Activated CD4-positive, alpha-beta T cell treated with anti-CD3 and anti-CD28 coated beads, Interleukin-2, amount 50 U/mL, for 4 hours (primary cell): Measurements from ENCODE around the gene SRGAP2B.
"Not testable (repeated sequence)": the region's sequence is repeated elsewhere in the genome, so short reads cannot be mapped to it uniquely, and the experiment has no call there.

ENCODE experiments used
- DNase-seq, 2 experiments: peaks; one replicate each; pipeline ENCODE4 v3.0.0-alpha.2; 2020

Gene SRGAP2B

DNA sequence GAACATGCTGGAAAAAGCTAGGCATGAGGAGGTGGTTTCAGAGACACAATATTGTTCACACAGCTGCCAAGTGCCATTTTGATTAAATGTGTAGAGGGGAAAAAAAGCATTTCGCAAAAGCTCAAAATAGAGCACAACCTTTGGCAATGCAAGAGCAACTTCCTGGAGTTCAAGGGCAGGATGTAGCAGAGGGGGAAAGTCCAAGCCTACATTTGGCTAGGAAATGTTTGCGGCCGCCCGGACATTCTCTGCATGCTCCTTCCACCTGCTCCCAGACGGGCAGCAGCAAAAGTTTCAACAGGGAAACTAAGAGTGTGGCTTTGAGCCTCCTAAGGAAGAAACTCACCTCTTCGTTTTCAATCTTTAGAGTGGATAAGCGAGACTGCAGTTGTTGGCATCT lies 202.1 kb downstream of the SRGAP2B start:
- not testable (repeated sequence) for DNase-seq

DNA sequence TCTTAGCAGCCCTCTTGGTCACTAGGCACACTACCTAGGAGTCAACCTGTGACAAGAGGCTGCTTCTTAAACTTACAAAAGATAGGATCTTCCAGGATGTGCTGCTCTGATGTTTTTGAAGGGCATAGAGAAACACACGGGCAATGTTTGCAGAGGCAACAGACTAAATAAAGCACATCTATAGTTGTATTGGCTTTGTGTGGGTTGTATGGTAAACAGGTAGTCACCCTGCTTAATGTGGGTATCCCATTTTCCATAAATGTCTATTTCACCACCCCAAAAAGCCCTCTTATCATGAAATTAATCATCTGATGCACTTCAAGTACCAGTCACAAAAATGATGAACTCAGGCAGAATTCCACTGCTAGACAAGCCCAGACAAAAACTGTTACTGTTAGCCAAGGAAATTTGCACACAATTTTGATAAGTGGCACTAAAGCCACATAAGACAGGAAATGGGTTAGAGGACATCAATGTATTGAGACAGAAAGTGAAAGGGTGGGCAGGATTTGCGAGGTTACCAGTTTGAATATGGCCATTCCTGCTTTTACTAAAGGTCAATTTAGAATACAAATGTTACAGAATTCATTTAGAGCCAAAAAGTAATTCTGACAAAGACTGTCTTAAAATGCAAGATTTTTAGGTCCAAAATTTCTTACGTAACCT lies 205.5 kb downstream of the SRGAP2B start:
- DNase-seq: not testable (repeated sequence)

DNA sequence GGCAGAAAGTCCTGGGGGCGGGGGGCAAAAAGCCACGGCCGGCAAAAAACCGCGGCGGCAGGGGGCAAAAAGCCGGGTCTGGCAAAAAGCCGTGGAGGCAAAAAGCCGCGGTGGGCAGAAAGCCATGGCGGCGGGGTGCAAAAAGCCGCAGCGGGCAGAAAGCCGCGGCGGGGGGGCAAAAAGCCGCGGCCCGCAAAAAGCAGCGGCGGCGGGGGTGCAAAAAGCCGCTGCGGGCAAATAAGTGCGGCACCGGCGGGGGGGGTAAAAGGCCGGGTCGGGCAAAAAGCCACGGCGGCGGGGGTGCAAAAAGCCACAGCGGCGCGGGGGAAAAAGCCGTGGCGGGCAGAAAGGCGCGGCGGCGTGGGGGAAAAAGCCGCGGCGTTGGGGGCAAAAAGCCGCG lies 212.1 kb downstream of the SRGAP2B start:
- DNase-seq: peak; percentile 4 to 9

DNA sequence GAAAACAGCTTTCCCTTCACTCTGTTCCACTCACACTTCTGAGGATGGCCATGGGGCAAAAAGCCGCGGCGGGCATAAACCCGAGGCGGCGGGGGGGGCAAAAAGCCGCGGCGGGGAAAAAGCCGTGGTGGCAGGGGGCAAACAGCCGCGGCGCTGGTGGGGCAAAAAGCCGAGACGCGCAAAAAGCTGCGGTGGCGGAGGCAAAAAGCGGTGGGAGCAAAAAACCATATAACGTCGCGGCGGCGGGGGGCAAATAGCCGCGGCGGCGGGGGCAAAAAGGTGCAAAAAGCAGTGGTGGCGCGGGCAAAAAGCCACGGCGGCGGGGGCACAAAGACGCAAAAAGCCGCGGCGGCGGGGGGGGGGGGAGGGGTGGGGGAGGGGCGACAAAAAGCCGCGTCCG lies 212.8 kb downstream of the SRGAP2B start:
- not testable (repeated sequence) for DNase-seq

DNA sequence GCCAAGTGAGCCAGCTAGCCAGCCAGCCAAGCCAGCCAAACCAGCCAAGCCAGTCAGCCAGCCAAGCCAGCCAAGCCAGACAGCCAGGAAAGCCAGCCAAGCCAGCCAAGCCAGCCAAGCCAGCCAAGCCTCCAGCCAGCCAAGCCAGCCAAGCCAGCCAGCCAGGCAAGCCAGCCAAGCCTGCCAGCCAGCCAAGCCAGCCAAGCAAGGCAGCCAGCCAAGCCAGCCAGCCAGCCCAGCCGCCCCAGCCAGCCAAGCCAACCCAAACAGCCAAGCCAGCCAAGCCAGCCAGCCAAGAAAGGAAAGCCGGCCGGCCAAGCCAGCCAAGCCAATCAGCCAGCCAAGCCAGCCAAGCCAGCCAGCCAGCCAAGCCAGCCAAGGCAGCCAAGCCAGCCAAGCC lies 236.5 kb downstream of the SRGAP2B start:
- DNase-seq: not testable (repeated sequence)
